Measurements from ENCODE around the gene BCL2.

The BCL2 gene

DNA sequence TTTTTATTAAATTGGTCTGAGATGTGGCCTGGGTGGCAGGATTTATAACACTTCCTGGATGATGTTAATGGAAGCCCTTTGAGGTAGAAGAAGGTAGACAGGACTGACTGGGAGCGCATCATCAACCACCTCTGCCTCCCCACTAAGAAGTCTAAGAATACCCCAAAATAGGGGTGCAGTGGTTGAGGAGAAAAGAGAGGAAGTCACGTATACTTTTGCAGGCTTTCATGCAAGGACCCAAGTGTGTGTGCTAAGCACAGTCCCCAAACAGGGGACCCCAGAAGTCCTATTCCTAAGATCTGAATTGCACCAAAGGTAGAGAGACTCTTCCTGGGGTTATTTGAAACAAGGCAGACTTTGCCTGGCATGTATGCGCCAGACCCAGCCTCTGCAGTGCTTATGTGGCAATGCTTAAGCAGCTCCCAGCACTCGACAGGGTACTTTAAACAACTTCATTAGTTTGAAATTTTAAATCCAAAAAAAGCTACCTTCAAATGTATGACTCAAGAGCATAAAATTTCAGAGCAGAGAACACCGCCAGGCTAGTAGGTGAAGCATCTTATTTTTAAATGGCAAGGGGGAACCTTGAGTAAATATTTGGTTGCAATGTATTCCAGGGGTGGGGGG lies 35.3 kb downstream of the BCL2 start:
- H3K9ac ChIP-seq (ENCODE audit: low read depth, low read length) = no peak overlapping the region
- H3K27me3 ChIP-seq (ENCODE audit: control insufficient read depth, insufficient read depth, low read length) = no peaks in the 10 kb centered on the region
- H3K36me3 ChIP-seq (ENCODE audit: control insufficient read depth, insufficient read depth, low read length) = no peaks in the 10 kb centered on the region
- no peak overlapping the region for H3K4me3 ChIP-seq (ENCODE audit: low read depth, low read length)
- H3K4me1 ChIP-seq (ENCODE audit: control insufficient read depth, insufficient read depth, low read length) = no peaks in the 10 kb centered on the region
- H3K9me3 ChIP-seq (ENCODE audit: control insufficient read depth, insufficient read depth, low read length) = no peaks in the 10 kb centered on the region
- no peak overlapping the region for H3K27ac ChIP-seq (ENCODE audit: low read depth, low read length)

DNA sequence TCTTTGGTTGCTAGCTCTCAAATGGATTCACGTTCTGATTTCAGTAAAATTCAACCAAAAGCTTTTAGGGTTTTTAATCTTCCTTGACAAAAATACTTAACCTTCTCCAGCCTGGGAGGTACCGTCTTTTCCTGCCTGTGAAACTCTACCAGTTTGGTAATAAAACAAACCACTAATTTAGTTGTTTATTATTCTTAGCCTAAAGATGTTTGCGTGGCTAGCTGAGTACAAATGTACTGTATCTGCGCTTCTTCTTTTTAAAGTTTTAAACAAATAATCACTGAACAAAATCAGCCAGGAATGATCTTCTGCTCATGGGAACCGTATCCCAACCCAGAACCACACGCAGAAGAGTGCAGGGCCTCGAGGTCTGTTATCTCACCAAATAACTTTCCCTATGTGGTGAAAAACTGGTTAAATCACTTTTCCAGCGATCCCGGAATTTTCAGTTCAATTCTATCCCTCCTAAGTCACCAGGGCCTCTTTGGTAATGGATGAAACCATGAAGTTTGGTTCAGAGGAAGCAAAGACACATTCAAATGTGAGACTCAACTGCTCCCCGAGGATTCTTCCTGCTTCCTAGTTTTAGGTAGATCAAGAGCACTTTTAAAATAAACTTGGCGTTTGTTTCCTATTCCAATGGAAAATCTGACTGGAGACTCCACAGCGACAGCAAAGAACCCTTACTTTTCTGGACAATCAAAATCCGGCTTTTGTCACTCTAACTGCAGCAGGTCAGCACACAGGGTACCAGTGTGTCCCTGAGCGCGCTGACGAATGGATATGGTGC lies 36.1 kb downstream of the BCL2 start:
- Histone ChIP-seq H3K27me3 (ENCODE audit: control insufficient read depth, insufficient read depth, low read length) (no peaks in the 10 kb centered on the region), H3K36me3 (ENCODE audit: control insufficient read depth, insufficient read depth, low read length) (no peaks in the 10 kb centered on the region), H3K4me1 (ENCODE audit: control insufficient read depth, insufficient read depth, low read length) (no peaks in the 10 kb centered on the region), H3K4me3 (ENCODE audit: low read depth, low read length) (no peak overlapping the region), H3K9me3 (ENCODE audit: control insufficient read depth, insufficient read depth, low read length) (no peaks in the 10 kb centered on the region), H3K9ac (ENCODE audit: low read depth, low read length) (no peak overlapping the region), H3K27ac (ENCODE audit: low read depth, low read length) (no peak overlapping the region)

DNA sequence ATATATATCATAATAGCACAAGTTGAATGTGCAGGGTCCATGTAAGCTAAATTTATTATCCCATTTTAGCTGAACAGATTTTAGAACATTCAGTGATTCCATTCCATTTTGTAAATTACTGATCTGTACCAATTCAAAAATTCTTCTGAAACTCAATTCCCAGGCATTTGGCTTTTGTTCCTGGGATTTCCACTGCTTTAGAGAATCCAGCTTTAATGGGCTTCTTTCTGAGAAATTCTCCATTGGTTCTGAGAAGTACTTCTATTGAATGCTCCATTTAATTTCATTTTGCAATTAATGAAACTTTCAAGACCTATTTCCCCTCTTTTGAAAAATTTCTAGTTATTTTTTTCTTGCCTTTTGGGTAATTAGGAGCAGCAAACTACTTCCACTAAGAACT lies 36.8 kb downstream of the BCL2 start:
- H3K9me3 ChIP-seq (ENCODE audit: control insufficient read depth, insufficient read depth, low read length) = no peaks in the 10 kb centered on the region
- no peak overlapping the region for H3K4me3 ChIP-seq (ENCODE audit: low read depth, low read length)
- no peak overlapping the region for H3K9ac ChIP-seq (ENCODE audit: low read depth, low read length)
- no peak overlapping the region for H3K27ac ChIP-seq (ENCODE audit: low read depth, low read length)
- H3K4me1 ChIP-seq (ENCODE audit: control insufficient read depth, insufficient read depth, low read length) = no peaks in the 10 kb centered on the region
- no peaks in the 10 kb centered on the region for H3K27me3 ChIP-seq (ENCODE audit: control insufficient read depth, insufficient read depth, low read length)
- H3K36me3 ChIP-seq (ENCODE audit: control insufficient read depth, insufficient read depth, low read length) = no peaks in the 10 kb centered on the region

DNA sequence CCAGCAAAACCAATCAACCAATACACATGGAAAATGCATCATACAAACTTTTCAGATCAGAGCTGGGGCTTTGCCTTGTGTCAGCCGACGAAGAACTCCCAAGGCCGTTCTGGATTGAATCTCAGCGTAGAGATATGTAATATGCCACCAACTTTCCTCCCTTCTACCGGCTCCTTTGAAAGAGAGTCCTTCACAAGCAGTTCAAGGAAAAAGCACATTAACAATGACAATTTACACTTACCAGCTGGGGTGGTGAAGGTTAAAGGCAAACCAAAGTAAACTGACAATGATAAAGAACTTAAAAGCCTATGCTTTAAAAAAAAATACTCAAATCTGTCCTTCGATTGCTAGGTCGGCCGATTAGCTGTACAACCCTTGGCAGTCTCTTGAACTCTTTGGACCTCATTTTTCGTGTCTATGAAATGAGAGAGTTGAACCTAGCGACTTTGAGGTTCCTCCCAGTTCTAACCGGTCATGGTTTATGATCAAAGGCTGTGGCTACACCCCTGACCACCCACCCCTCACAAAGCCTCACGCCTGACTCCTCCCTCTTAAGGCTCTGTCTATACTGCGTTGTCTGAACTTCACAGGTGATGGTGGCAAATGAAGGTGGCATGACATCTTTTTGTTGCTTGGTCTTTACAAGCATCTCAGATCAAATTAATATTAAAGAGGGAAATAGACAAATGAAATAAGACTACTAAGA lies 46.2 kb downstream of the BCL2 start:
- Histone ChIP-seq H3K4me1 (ENCODE audit: control insufficient read depth, insufficient read depth, low read length) (no peaks in the 10 kb centered on the region), H3K36me3 (ENCODE audit: control insufficient read depth, insufficient read depth, low read length) (no peaks in the 10 kb centered on the region), H3K4me3 (ENCODE audit: low read depth, low read length) (no peak overlapping the region), H3K27ac (ENCODE audit: low read depth, low read length) (no peak overlapping the region), H3K9ac (ENCODE audit: low read depth, low read length) (no peak overlapping the region), H3K9me3 (ENCODE audit: control insufficient read depth, insufficient read depth, low read length) (no peaks in the 10 kb centered on the region), H3K27me3 (ENCODE audit: control insufficient read depth, insufficient read depth, low read length) (no peaks in the 10 kb centered on the region)

DNA sequence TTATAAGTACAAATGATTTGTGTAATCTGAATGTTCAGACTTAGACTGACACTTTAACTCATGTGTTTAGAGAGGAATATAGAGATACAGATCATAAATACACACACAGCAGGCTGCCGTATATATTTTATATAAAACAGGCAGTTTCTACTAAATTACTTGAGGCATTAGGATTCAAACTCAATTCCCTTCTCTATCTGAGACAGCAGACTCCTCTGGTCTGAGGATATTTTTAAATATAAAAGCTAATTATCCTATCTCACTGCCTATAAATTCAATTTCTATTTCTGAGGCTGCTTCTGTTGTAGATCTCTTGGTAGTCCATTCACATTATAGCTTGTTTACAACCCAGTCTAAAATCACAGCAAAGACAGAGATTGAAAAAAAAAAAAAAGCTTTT lies 46.9 kb downstream of the BCL2 start:
- no peaks in the 10 kb centered on the region for H3K27me3 ChIP-seq (ENCODE audit: control insufficient read depth, insufficient read depth, low read length)
- no peak overlapping the region for H3K9ac ChIP-seq (ENCODE audit: low read depth, low read length)
- no peaks in the 10 kb centered on the region for H3K9me3 ChIP-seq (ENCODE audit: control insufficient read depth, insufficient read depth, low read length)
- no peak overlapping the region for H3K4me3 ChIP-seq (ENCODE audit: low read depth, low read length)
- H3K36me3 ChIP-seq (ENCODE audit: control insufficient read depth, insufficient read depth, low read length) = no peaks in the 10 kb centered on the region
- H3K27ac ChIP-seq (ENCODE audit: low read depth, low read length) = no peak overlapping the region
- H3K4me1 ChIP-seq (ENCODE audit: control insufficient read depth, insufficient read depth, low read length) = no peaks in the 10 kb centered on the region

- no peak overlapping the region for H3K27ac ChIP-seq (ENCODE audit: low read depth, low read length)
- H3K4me1 ChIP-seq (ENCODE audit: control insufficient read depth, insufficient read depth, low read length) = no peaks in the 10 kb centered on the region
- H3K9me3 ChIP-seq (ENCODE audit: control insufficient read depth, insufficient read depth, low read length) = no peaks in the 10 kb centered on the region
- no peaks in the 10 kb centered on the region for H3K36me3 ChIP-seq (ENCODE audit: control insufficient read depth, insufficient read depth, low read length)
- H3K27me3 ChIP-seq (ENCODE audit: control insufficient read depth, insufficient read depth, low read length) = no peaks in the 10 kb centered on the region
- H3K9ac ChIP-seq (ENCODE audit: low read depth, low read length) = no peak overlapping the region
- no peak overlapping the region for H3K4me3 ChIP-seq (ENCODE audit: low read depth, low read length)
Measured at GRCh38 chr18:63271881-63272299, 47.7 kb downstream of the BCL2 start.

DNA sequence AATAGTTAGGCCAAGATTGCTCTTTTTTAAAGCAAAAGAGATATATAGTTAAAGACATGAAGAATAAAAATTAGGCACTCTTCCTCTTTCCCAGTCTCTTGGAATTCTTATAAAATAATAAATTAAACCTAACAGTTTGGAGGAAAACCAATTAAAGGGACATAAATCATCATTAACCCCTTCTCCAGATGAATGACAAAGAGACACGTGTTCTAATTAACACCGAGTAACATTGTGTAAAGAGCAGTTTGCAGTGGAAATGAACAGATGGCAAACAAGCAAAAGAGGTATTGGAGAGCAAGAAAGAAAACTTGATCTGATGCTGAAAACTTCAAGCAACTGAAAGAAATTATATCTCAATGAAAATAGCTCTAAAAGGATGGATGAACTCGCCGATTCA lies 48.4 kb downstream of the BCL2 start:
- H3K27ac ChIP-seq (ENCODE audit: low read depth, low read length) = no peak overlapping the region
- H3K27me3 ChIP-seq (ENCODE audit: control insufficient read depth, insufficient read depth, low read length) = no peaks in the 10 kb centered on the region
- no peak overlapping the region for H3K9ac ChIP-seq (ENCODE audit: low read depth, low read length)
- no peaks in the 10 kb centered on the region for H3K36me3 ChIP-seq (ENCODE audit: control insufficient read depth, insufficient read depth, low read length)
- no peaks in the 10 kb centered on the region for H3K9me3 ChIP-seq (ENCODE audit: control insufficient read depth, insufficient read depth, low read length)
- no peak overlapping the region for H3K4me3 ChIP-seq (ENCODE audit: low read depth, low read length)
- no peaks in the 10 kb centered on the region for H3K4me1 ChIP-seq (ENCODE audit: control insufficient read depth, insufficient read depth, low read length)

DNA sequence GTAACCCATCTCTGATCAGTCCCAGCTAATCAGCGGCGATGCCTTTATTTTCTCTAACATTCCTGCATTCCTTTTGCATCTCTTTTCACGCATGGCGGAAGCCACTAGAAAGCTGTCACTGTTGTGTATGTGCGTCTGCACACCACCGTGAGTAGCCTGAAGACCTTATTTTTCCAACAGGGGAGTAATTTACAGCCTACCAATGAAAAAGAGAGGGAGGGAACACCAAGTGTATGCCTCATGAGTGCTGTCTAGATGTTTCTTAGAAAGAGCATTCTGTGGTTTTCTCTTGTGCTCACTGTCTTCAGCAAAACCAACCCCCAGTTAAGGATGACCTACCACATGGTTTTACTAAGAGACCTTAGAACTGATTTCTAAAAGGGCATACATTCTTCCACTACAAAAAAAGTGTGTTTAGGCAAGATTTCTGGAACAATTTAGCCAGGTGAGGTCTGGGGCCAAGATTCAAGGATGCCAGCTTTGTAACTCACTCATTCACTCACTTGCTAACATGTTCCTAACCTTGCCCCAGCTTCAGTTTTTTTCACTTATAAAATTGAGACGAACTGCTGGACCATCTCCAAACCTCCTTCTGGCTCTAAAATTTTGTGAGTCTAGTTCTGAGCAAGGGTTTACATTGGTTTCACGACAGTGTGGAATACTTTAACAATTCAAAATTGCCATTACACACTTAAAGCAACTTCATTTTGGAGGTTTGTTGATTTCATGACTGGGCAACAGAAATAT lies 51.4 kb downstream of the BCL2 start:
- Histone ChIP-seq H3K27me3 (ENCODE audit: control insufficient read depth, insufficient read depth, low read length) (no peaks in the 10 kb centered on the region), H3K36me3 (ENCODE audit: control insufficient read depth, insufficient read depth, low read length) (no peaks in the 10 kb centered on the region), H3K27ac (ENCODE audit: low read depth, low read length) (no peak overlapping the region)

DNA sequence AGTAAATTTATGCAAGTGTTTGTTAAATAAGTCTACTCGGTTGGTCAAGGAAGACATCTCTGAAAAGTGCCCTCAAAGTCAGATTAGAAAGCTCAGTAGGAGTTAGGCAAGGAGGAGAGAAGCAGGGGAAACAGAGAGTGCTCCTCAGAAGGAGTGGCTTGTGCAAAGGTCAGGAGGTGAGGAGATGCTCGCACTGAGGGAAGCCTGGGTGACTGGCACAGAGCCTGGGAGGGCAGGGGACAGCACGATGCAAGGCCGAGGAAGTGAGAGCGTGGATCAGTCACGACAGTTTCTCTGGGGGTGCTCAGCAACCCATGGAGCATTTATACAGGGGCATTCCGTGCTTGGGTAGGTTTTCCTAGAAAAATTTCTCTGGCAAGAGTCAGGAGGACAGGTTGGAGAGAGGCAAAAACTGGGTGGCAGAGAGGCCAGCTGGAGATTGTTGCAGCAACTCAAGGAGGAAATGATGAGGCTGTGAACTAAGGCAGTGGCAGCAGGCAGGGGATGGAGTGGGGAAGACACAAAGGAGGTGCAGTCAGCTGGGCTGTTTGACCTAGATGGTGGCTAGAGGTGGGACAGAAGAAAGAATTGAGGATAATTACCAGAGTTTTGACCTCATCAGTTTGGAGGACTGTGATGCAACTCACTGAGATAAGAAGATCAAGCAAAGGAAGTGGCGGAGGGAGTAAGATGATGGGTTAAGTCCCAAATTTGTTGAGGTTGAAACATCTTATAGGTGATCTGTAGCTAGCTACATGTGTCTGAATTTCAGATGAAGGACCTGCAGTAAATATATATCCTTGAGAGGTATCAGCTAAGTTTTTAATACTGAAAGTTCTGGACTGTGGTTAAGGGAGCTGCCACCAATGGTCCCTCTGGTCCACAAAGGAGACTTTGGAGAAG lies 52.4 kb downstream of the BCL2 start:
- Histone ChIP-seq H3K27ac (ENCODE audit: low read depth, low read length) (no peak overlapping the region), H3K36me3 (ENCODE audit: control insufficient read depth, insufficient read depth, low read length) (no peaks in the 10 kb centered on the region), H3K9ac (ENCODE audit: low read depth, low read length) (no peak overlapping the region), H3K27me3 (ENCODE audit: control insufficient read depth, insufficient read depth, low read length) (no peaks in the 10 kb centered on the region), H3K4me3 (ENCODE audit: low read depth, low read length) (no peak overlapping the region), H3K9me3 (ENCODE audit: control insufficient read depth, insufficient read depth, low read length) (no peaks in the 10 kb centered on the region), H3K4me1 (ENCODE audit: control insufficient read depth, insufficient read depth, low read length) (no peaks in the 10 kb centered on the region)

More for the DNA sequence above, 51.4 kb downstream of the BCL2 start:
- no peak overlapping the region for H3K4me3 ChIP-seq (ENCODE audit: low read depth, low read length)
- H3K4me1 ChIP-seq (ENCODE audit: control insufficient read depth, insufficient read depth, low read length) = no peaks in the 10 kb centered on the region
- no peaks in the 10 kb centered on the region for H3K9me3 ChIP-seq (ENCODE audit: control insufficient read depth, insufficient read depth, low read length)
- H3K9ac ChIP-seq (ENCODE audit: low read depth, low read length) = no peak overlapping the region

DNA sequence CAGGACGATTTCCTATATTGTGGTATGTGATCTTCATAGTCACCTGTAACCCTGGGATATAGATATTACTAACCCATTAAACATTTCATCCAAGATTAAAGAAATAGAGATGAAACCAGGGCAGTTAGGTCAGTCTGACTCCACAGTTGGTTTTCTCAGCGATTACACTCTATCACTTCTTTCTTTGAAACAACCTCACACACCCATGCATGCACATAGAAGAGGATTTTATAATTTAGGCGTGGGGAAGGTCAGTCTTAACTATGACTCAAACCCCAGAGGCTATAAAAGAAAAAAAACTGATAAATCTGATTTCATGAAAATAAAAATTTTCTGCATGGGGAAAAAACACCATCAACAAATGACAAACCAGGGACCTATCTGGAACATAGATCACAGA lies 54.2 kb downstream of the BCL2 start:
- Histone ChIP-seq H3K4me3 (ENCODE audit: low read depth, low read length) (no peak overlapping the region), H3K4me1 (ENCODE audit: control insufficient read depth, insufficient read depth, low read length) (no peaks in the 10 kb centered on the region), H3K27ac (ENCODE audit: low read depth, low read length) (no peak overlapping the region), H3K9ac (ENCODE audit: low read depth, low read length) (no peak overlapping the region), H3K27me3 (ENCODE audit: control insufficient read depth, insufficient read depth, low read length) (no peaks in the 10 kb centered on the region), H3K36me3 (ENCODE audit: control insufficient read depth, insufficient read depth, low read length) (no peaks in the 10 kb centered on the region), H3K9me3 (ENCODE audit: control insufficient read depth, insufficient read depth, low read length) (no peaks in the 10 kb centered on the region)

All from HUES48 (cell line).